ENCODE measurements around the gene GADL1. TPM values are rescaled to one million over a fixed set of nuclear protein-coding genes. Genes with fewer than 3 reads are reported as not detected.

Gene GADL1
- total RNA-seq, 1 experiment from 2014 or later = not detected

- DNase-seq = no peak
- Histone ChIP-seq H3K27me3 (ENCODE audit: control insufficient read depth, insufficient read depth, low read length) (no peaks in the 10 kb centered on the region), H3K4me3 (ENCODE audit: insufficient read depth, low read depth, low read length) (no peak overlapping the region), H3K36me3 (replicated peaks; ENCODE audit: control insufficient read depth, insufficient read depth, low read length) (no peaks in the 10 kb centered on the region)
Measured at GRCh38 chr3:30855400-30856292, 38.8 kb downstream of the GADL1 start.

- Histone ChIP-seq H3K27me3 (ENCODE audit: control insufficient read depth, insufficient read depth, low read length) (no peaks in the 10 kb centered on the region), H3K36me3 (replicated peaks; ENCODE audit: control insufficient read depth, insufficient read depth, low read length) (no peaks in the 10 kb centered on the region), H3K4me3 (ENCODE audit: insufficient read depth, low read depth, low read length) (no peak overlapping the region)
- no peak for DNase-seq
Measured at GRCh38 chr3:30852833-30853232, 41.6 kb downstream of the GADL1 start.

GRCh38 chr3:30848087-30848779 lies 46.2 kb downstream of the GADL1 start:
- no peak for DNase-seq
- no peaks in the 10 kb centered on the region for H3K36me3 ChIP-seq (replicated peaks; ENCODE audit: control insufficient read depth, insufficient read depth, low read length)
- no peaks in the 10 kb centered on the region for H3K27me3 ChIP-seq (ENCODE audit: control insufficient read depth, insufficient read depth, low read length)
- no peak overlapping the region for H3K4me3 ChIP-seq (ENCODE audit: insufficient read depth, low read depth, low read length)

DNA sequence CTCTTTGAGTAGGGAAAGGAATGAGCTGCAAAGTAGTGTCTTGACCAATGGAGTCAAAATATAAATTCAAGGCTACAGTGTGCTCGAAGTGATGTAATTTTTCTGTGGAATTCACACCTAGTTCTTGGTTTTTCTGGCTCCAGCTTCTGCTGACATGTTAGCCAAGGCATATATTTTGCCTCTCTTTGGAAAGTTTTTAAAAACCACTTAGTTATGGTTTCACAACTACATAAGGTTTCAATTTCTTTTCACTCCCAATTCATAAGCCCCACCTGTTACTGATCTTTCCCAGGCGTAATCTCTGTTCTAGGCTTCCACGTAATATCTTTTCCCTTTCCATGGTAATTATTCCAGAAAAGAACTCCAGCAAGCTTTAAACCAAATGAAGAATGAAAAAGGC lies 46.9 kb downstream of the GADL1 start:
- H3K27me3 ChIP-seq (ENCODE audit: control insufficient read depth, insufficient read depth, low read length) = no peaks in the 10 kb centered on the region
- no peaks in the 10 kb centered on the region for H3K36me3 ChIP-seq (replicated peaks; ENCODE audit: control insufficient read depth, insufficient read depth, low read length)
- no peak for DNase-seq
- H3K4me3 ChIP-seq (ENCODE audit: insufficient read depth, low read depth, low read length) = no peak overlapping the region

DNA sequence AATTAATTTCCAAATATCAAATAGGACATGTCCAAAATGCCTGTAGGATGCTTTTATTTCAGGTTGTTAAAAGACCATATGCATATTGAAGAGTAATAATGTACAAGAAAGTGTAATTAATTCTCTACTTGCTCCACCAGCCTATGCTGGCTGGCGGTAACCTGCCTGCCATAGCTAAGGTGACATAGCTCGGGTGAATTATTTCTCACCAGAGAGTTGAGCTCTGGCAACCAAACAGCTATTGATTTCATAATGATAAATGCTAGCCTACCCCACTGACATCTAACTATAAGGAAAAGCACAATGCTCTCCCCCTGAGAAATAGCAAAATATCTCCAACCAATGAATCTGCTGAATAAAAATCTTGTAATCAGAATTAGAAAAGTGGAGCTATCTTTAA lies 48.9 kb downstream of the GADL1 start:
- no peaks in the 10 kb centered on the region for H3K27me3 ChIP-seq (ENCODE audit: control insufficient read depth, insufficient read depth, low read length)
- no peak for DNase-seq

GRCh38 chr3:30843877-30844276 lies 50.6 kb downstream of the GADL1 start:
- Histone ChIP-seq H3K4me3 (ENCODE audit: insufficient read depth, low read depth, low read length) (no peak overlapping the region), H3K36me3 (replicated peaks; ENCODE audit: control insufficient read depth, insufficient read depth, low read length) (no peaks in the 10 kb centered on the region), H3K27me3 (ENCODE audit: control insufficient read depth, insufficient read depth, low read length) (no peaks in the 10 kb centered on the region)
- no peak for DNase-seq

More for the DNA sequence above, 48.9 kb downstream of the GADL1 start:
- no peak overlapping the region for H3K4me3 ChIP-seq (ENCODE audit: insufficient read depth, low read depth, low read length)
- H3K36me3 ChIP-seq (replicated peaks; ENCODE audit: control insufficient read depth, insufficient read depth, low read length) = no peaks in the 10 kb centered on the region

DNA sequence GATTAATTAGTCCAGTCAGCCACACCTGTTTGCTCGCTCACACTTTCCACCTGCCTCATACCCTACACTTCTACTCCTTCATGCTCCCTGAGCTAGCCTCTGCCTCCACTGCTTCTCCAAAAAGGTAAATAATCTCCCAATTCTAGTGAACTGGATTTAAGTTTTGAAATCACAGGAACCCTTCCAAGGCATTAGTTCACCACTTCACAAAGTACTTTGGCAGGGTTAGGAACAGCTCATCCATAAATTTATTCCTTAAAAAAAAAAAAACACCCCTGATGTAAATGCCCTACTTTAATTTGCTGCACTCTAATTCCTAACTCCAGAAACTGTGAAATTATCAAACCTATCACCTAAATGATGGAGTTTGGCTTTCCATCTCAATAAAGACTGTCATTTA lies 58.3 kb downstream of the GADL1 start:
- Histone ChIP-seq H3K36me3 (replicated peaks; ENCODE audit: control insufficient read depth, insufficient read depth, low read length) (no peaks in the 10 kb centered on the region), H3K27me3 (ENCODE audit: control insufficient read depth, insufficient read depth, low read length) (no peaks in the 10 kb centered on the region), H3K4me3 (ENCODE audit: insufficient read depth, low read depth, low read length) (no peak overlapping the region)
- DNase-seq = no peak

DNA sequence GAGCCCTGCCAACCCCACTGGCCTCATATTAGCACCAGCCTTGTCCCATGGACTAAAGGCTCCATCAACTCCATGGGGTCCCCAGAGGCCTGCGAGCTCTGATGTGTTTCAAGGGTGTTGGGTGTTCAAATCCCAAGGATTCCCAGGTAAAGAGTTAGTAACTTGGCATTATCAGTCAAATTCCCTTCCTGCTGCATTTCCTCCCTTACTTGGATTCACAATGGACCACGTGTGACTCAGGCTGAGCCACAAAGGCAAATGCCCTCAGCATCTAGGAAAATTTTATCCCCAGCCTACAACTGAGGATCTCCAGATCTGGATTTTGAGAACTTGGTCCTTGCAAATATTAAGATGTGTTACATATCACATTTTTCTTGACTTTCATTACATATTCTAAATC lies 58.8 kb downstream of the GADL1 start:
- no peak overlapping the region for H3K4me3 ChIP-seq (ENCODE audit: insufficient read depth, low read depth, low read length)
- H3K27me3 ChIP-seq (ENCODE audit: control insufficient read depth, insufficient read depth, low read length) = no peaks in the 10 kb centered on the region
- H3K36me3 ChIP-seq (replicated peaks; ENCODE audit: control insufficient read depth, insufficient read depth, low read length) = no peaks in the 10 kb centered on the region
- no peak for DNase-seq

DNA sequence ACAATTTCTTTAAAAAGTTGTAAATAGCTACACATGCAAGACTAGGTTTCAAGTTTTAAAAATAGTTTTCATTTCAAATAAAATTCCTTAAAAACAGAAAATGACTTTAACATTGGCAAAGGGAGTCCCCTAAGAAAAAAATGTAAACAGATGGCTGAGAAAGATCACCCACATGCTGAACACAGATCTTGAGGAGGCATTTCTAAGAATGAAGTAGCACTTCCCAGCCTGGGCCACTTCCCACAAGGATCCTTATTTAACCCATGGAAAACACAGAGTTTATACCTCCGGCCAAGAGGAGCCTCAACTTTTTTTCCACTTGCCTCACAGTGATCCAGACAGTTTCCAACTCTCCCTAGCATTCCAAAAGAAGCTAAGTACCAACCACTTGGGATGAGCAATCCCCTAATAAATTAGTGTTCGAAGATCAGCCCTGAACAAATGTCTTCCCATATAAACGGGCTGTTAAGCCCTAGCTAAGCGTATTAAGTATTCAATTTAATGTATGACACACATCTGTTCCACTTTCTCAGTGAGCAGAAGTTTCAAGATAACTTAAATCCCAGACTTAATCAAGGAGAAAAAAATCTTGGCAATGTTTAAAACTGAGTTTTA lies 61.4 kb downstream of the GADL1 start:
- Histone ChIP-seq H3K36me3 (replicated peaks; ENCODE audit: control insufficient read depth, insufficient read depth, low read length) (no peaks in the 10 kb centered on the region), H3K27me3 (ENCODE audit: control insufficient read depth, insufficient read depth, low read length) (no peaks in the 10 kb centered on the region), H3K4me3 (ENCODE audit: insufficient read depth, low read depth, low read length) (no peak overlapping the region)
- no peak for DNase-seq

- H3K36me3 ChIP-seq (replicated peaks; ENCODE audit: control insufficient read depth, insufficient read depth, low read length) = no peaks in the 10 kb centered on the region
- H3K4me3 ChIP-seq (ENCODE audit: insufficient read depth, low read depth, low read length) = no peak overlapping the region
- no peak for DNase-seq
- no peaks in the 10 kb centered on the region for H3K27me3 ChIP-seq (ENCODE audit: control insufficient read depth, insufficient read depth, low read length)
Measured at GRCh38 chr3:30827080-30827479, 67.4 kb downstream of the GADL1 start.

GRCh38 chr3:30826531-30826942 lies 67.9 kb downstream of the GADL1 start:
- H3K27me3 ChIP-seq (ENCODE audit: control insufficient read depth, insufficient read depth, low read length) = no peaks in the 10 kb centered on the region
- DNase-seq = no peak

DNA sequence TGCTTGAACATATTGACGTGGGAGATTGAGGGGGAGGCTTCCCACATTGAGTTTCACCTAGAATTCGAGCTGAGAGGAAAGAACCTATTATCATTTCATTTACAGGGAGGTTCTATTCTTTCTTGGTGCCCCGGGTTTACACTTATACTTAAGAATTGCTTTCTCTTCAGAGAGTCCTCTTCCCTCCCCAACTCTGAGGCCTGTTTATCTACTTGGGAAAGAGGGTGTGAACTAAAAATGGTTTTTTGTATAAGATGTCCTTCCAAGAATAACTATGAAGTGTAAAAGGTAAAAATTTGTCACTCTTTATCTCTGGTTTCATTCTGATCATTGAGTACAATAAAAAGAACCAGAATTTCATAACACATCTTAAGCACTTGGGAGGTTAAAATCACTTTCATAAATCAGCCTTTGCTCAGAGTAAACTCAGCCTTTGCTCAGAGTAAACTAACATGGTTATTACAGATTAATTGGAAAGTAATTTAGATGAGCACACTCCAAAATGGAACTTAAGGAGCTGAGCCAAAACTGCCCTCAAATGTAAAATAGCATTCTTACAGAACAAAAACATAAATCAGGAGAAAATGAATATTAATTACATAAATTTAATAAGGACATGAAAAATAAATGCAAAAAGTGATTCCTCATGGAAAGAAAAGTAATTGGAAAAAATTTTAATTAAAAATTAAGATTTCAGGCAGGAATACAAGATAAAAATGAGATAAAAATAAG lies 75.2 kb downstream of the GADL1 start:
- no peaks in the 10 kb centered on the region for H3K27me3 ChIP-seq (ENCODE audit: control insufficient read depth, insufficient read depth, low read length)
- no peak for DNase-seq
- no peaks in the 10 kb centered on the region for H3K36me3 ChIP-seq (replicated peaks; ENCODE audit: control insufficient read depth, insufficient read depth, low read length)
- no peak overlapping the region for H3K4me3 ChIP-seq (ENCODE audit: insufficient read depth, low read depth, low read length)

More at GRCh38 chr3:30826531-30826942, 67.9 kb downstream of the GADL1 start:
- Histone ChIP-seq H3K36me3 (replicated peaks; ENCODE audit: control insufficient read depth, insufficient read depth, low read length) (no peaks in the 10 kb centered on the region), H3K4me3 (ENCODE audit: insufficient read depth, low read depth, low read length) (no peak overlapping the region)

- no peaks in the 10 kb centered on the region for H3K36me3 ChIP-seq (replicated peaks; ENCODE audit: control insufficient read depth, insufficient read depth, low read length)
- H3K27me3 ChIP-seq (ENCODE audit: control insufficient read depth, insufficient read depth, low read length) = no peaks in the 10 kb centered on the region
- no peak for DNase-seq
- no peak overlapping the region for H3K4me3 ChIP-seq (ENCODE audit: insufficient read depth, low read depth, low read length)
Measured at GRCh38 chr3:30813734-30814133, 80.7 kb downstream of the GADL1 start.

DNA sequence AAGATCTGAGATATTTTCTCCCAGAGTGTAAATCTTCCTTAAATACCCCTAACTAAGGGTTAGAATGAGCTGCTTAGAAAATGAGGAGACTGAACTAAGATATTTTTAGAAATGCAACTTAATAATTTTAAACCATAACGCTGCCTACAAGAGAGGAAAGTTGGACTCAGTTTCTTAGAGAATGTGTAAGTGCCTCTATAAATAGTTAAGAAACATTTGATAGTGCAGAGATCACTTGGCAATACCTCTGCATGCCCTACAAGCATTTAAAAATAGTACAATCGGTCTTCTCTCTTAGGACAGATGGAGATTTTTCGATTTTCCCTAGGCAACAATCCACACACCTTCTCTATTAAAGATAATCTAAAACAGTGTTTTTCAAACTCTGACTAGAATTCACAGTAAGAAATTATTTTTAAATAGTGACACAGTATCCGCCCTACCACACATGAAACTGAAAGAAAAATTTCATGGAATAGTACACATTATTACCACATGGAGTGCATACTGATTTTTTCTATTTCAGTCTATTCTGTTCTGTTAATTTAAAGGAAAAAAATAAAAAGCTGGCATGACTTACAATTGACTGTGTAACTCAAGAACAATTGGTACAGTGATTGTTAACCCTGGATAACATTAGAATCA lies 83.2 kb downstream of the GADL1 start:
- no peaks in the 10 kb centered on the region for H3K36me3 ChIP-seq (replicated peaks; ENCODE audit: control insufficient read depth, insufficient read depth, low read length)
- DNase-seq = no peak
- H3K27me3 ChIP-seq (ENCODE audit: control insufficient read depth, insufficient read depth, low read length) = no peaks in the 10 kb centered on the region
- no peak overlapping the region for H3K4me3 ChIP-seq (ENCODE audit: insufficient read depth, low read depth, low read length)
